Fibroblast of skin of back (primary cell): Measurements from ENCODE around the gene HDAC9. TPM values are rescaled to one million over a fixed set of nuclear protein-coding genes. Genes with fewer than 3 reads are reported as not detected.

Source experiments
- DNase-seq: peaks from one replicate; pipeline ENCODE4 v3.0.0-alpha.2; 2013
- polyA plus RNA-seq, 2 experiments: library from polyadenylated mRNA; unstranded; fragments of 120-200 nt; gene quantifications; one replicate each; pipeline ENCODE4 v1.2.1, GENCODE V29; 2013; ENCODE audit not compliant: insufficient read length in 2 of 2

Gene HDAC9
- polyA plus RNA-seq (2013, experiment 1 of 2; ENCODE audit: insufficient read length), result 3.3 TPM
- 3.9 TPM for polyA plus RNA-seq (2013, experiment 2 of 2; ENCODE audit: insufficient read length)

GRCh38 chr7:18495412-18496340 is at the start of gene HDAC9:
HDAC9 (plus strand) TSS chr7:18495749; CDS start chr7:18496303, 554 bp downstream.
- DNase-seq, result peak; percentile 49

DNA sequence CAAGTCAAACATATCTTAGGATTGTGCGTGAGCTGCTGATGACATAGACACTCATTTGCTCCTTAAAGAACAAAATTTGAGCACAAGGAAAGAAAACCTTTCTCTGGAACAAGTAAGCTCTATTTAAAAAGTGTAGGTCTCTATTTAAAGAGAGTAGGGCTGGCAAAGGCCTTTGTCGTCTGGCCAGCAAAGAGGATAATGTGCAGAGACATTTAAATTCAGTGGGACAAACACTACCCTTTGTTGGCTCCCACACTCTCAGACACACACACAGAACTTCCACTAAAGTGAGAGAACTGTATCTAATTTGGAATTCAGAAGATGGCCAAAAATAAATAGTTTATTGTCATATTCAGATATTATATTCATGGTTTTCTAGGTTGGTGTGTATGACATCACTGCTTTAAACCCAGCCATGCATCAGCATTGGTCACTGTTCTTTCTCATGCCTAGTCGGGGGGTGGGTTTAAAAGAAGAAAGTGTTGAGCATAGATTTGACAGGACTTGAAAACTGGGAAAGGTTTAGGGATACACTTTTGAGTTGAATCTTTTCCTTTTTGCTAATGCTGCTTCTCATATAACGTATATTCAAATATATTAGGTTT is 49.5 kb upstream of the HDAC9 start:
- no peak for DNase-seq

DNA sequence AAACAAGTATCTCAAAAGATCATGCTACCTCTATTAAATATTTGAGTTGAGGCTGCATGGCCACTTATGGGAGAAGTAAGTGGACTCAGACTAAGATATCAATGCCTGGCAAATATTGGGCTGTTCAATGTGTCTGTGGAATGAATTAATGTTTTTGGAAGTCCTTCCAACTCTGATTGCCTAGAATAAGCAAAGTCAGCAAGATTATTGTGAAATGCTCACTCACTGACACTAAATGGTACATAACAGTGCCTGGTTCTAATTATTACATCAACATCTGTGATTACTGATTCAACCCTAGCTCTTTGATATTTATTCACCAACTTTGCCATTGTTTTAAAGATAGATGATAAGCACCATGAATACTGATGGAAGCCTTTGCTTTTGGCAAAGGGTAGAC is 45.5 kb upstream of the HDAC9 start:
- no peak for DNase-seq

DNA sequence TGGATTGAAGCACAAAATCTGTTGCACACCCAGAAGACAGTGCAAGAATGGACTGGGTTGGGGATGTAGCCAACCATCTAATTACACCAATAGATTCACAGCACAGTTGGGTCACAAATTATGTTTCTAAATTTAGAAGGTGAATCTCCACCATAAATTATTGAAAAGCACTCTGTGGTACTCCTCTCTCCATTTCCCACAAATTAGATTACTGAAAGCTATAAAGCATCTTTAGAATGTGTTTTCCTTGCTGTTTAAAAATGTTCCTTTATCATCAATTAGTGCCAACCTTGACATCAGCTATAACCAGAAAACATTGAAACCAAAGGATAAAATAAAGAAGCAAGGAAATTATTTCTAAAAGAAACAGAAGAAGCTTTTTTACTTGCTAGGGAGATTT is 39.9 kb upstream of the HDAC9 start:
- DNase-seq, result no peak

DNA sequence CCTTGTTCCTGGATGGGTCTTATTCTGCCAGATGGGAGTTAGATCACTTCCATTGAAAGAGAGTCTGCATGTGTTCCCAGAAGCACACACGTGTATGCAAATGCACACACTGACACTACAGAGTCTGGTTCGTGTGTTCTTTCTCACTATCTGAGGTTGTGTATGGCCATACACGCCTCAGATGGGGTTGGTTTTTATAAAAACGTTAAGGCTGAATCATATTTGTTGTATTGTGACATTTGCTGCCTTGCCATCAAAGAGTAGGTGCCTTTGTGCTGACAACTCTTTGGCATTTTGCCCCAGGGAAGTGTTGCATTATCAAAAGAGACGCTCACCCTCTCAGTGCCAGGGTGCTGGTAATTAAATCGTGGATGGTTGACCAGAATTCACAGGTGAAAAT is 37.7 kb upstream of the HDAC9 start:
- no peak for DNase-seq

GRCh38 chr7:18458830-18459229 is 36.7 kb upstream of the HDAC9 start:
- no peak for DNase-seq

DNA sequence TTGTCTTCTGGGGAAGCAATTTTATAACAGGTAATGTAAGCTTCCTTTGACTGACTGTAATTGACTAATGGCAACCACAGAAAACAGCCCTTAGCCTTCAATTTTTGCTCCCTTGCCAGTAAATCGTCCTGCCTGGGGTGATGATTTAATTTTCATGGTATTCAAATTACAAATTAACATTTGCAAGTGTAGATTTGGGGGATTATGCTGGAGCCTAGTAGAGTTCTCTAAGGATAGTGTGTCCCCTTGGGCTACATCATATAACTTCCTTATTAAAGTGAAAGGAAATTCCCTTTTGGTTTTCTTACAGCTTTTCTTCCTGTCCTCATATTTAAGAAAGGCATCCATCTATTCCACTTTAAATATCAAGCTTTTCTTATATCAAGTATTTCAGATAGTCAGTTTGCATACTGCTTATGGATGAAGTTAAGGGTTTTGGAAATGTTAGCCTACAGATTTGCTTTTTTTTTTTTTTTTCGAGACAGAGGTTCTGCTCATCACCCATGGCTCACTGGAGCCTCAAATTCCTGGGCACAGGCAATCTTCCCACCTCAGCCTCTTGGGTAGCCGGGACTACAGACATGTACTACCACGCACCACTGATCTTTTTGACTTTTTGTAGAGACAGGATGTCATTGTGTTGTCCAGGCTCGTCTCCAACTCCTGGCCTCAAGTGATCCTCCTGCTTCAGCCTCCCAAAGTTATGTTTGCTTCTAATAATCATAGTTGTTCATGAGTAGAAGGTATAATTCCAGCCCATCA is 35.9 kb upstream of the HDAC9 start:
- DNase-seq, result no peak

DNA sequence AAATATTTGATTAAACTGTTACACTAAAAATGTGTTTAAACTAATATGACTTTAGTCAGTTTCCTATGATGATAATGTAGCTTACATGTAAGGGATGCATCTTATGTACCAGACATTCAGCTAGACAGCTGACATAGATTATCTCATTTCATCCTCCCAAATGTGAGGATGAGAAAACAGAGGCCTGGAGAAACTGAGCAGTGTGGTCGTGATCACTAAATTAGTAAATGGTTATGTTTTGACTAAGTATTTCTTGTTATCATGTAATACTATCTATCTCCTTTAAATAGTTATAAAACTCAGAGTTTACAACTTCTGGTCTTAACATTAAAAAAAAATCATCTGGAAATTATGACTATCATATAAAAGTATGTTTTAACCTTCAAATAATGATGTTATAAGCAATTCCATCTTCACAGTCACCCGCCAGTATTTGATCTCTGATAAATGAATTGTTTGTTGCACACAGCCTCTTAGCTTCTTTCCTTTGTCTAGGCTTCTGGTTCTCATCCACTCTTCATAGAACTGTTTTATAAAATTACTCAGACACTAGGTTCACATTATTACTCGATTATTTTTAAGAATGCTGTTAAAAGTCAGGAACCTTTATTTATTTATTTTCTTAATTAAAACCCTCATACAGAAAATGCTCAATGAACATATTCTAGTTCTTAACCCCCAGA is 33.6 kb upstream of the HDAC9 start:
- no peak for DNase-seq

DNA sequence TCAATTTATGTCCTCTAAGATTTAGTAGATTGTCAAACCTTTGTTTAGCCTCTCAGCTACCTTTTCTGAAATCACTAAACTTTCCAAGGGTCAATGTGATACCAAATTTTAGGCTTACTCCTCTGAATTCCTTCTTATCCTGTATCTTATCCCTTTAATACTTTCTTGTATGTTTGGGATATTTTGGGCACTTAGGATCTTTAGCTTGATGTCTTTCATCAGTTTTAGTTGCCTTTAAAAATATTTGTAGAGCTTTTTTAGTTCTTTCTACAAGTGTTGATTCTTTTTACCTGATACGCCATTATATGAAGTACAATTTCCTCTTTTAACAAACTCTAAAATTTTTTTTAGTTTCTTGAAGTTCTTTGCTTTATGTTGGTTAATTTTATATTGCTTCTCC is 30.7 kb upstream of the HDAC9 start:
- no peak for DNase-seq

DNA sequence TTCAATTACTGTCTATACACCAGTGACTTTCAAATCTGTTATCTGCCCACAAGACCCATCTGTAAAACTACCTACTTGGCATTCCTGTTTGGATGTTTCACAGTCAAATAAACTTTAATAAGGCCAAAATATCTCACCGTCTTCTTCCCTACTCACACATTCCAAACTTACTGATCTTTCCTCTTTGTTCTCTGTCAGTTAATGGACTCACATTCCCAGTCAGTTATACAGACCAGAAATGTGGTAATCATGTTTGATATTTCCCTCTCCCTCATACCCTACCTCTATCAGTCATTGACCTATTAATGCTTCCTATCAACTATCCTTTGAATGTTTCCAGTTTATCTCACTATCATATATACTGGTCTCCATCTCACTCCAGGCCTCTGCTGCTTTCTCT is 28.5 kb upstream of the HDAC9 start:
- DNase-seq, result no peak

DNA sequence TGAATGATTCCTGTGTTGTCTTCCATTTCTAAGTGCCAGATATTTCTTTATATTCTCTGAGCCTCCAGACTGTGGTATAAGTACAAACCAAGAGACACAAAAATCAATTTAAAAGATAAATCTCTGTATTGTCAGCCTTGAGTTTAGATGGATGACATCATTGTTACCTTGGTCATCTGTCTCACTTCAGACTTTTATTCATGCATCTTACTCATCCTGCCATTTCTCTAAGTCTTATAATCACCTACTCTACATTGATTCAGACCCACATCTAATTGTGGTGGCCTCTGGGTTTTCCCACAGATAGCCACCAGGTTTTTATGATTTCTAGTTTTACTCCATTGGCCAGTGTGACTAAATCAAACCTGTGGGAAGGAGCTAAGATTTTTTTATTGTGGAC is 26.8 kb upstream of the HDAC9 start:
- no peak for DNase-seq

- DNase-seq, result no peak
Observed at GRCh38 chr7:18469316-18469715, 26.2 kb upstream of the HDAC9 start.

- DNase-seq, result no peak
Observed at GRCh38 chr7:18471476-18472160, 23.9 kb upstream of the HDAC9 start.

GRCh38 chr7:18472161-18472483 is 23.4 kb upstream of the HDAC9 start:
- DNase-seq, result no peak

DNA sequence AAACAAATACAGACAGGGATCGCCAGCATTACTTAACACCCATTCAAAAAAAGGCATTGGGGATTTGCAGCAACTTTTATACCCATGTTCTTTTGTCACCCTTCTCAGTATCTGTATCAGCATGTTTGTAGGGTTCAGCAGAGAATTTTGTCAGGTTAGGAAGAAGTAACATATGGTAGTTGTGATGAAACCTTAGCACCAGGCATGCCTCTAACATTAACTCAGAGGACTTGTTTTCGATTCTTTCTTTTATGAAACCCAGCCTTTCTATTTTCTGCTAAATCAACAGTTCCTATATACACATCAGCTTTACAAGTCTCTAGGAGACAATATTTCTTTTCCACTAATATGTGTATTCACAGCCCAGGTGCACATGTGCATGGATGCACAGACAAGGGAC is 22.4 kb upstream of the HDAC9 start:
- no peak for DNase-seq

DNA sequence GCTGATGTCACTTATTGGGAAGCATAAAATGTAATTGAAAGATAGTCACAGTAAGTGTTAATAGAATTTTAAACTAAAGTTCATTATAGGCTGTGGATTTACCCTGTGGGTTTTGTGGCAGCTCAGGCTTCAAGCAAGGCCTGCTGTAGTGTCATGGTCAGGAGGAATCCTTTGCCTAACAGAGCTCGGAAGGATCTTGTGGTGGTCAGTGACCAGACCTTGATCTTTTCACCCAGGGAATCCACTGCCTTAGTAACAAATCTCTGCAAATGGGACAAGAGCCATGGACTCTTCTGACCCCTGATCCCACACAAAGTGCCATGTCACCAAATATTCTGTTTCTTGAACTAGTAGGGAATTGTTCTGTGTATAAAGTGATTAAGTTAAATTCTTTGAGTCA is 20.6 kb upstream of the HDAC9 start:
- DNase-seq, result no peak

- no peak for DNase-seq
Observed at GRCh38 chr7:18475488-18475887, 20.1 kb upstream of the HDAC9 start.

- no peak for DNase-seq
Observed at GRCh38 chr7:18481776-18482175, 13.8 kb upstream of the HDAC9 start.

- no peak for DNase-seq
Observed at GRCh38 chr7:18488049-18488448, 7.5 kb upstream of the HDAC9 start.

GRCh38 chr7:18489624-18490023 is 5.9 kb upstream of the HDAC9 start:
- DNase-seq, result no peak

GRCh38 chr7:18491871-18492270 is 3.7 kb upstream of the HDAC9 start:
- DNase-seq, result no peak

GRCh38 chr7:18494406-18494805 is 1.1 kb upstream of the HDAC9 start:
- no peak for DNase-seq
